GM19351 (cell line): Measurements from ENCODE around the gene CASP2.
"Not testable (repeated sequence)": the region's sequence is repeated elsewhere in the genome, so short reads cannot be mapped to it uniquely, and the experiment has no call there.

Experiments
- ATAC-seq: cut with Tn5 transposase; IDR thresholded peaks from one replicate; pipeline ENCODE4 v1.9.1; 2021; ENCODE audit warnings: mild to moderate bottlenecking, moderate library complexity; ENCODE audit not compliant: unreplicated experiment

The CASP2 gene

GRCh38 chr7:143289888-143290287, 1.7 kb downstream of the CASP2 start:
- ATAC-seq: not testable (repeated sequence)

DNA sequence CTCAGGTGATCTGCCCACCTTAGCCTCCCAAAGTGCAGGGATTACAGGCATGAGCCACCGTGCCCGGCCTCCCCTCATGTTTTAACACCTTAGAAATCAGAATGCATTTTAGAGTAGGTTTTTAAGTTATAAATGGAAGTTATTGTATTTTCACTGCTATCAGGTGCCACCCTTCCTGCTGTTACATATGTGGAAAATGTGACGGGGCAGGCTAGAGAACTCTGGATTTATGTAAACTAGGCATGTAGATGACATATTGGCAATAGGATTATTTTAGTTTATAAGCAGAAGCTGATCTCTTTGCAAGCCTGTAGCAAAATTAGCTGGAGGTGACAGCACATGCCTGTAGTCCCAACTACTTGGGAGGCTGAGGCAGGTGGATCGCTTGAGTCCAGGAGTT, 2.1 kb downstream of the CASP2 start:
- ATAC-seq: no peak

DNA sequence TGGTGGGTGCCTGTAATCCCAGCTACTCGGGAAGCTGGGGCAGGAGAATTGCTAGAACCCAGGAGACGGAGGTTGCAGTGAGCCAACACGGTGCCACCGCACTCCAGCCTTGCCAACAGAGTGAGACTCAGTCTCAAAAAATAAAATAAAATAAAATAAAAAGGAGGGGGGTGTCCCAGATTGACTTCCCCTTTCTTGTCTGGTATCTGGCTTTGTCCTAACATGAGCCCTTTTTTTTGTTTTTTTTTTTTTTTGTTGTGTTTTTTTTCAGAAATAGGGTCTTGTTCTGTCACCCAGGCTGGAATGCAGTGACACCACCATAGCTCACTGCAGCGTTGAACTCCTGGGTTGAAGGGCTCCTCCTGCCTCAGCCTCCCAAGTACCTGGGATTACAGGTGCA, 4.7 kb downstream of the CASP2 start:
- ATAC-seq: no peak

GRCh38 chr7:143295870-143296269, 7.7 kb downstream of the CASP2 start:
- no peak for ATAC-seq

- no peak for ATAC-seq
These were observed 8.5 kb downstream of the CASP2 start for GRCh38 chr7:143296686-143297085.

DNA sequence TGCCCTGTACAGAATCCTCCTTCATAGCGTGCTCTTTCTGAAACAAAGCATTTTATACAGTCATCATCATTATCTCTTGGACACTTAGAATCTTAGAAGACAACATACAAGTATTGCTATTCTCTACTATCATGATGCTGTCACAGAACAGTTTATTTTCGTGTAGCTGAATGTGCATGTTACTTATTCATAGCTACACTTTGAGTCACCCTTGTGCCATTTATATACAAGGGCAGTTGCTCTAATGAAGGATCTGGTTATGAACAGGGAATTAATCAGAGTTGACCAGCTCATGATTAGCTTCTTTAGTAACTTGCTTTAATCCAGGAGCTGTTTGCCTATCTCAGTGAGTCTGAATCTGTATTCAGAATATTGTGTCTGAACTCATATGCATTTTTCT, 11.2 kb downstream of the CASP2 start:
- ATAC-seq: no peak

DNA sequence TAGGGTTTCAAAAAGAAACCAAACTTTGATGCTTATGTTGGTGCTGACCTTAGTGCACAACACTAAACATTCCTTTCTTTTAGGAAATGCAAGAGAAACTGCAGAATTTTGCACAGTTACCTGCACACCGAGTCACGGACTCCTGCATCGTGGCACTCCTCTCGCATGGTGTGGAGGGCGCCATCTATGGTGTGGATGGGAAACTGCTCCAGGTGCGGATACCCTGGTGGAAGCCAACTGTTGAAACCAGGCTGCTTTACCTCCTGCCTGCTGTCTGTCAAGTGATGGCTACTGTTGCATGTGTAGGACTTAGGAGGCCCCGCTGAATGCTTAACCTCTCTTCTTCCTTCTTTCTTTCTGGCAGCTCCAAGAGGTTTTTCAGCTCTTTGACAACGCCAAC, 11.7 kb downstream of the CASP2 start:
- peak; percentile 74 for ATAC-seq

- no peak for ATAC-seq
These were observed 13.1 kb downstream of the CASP2 start for GRCh38 chr7:143300959-143301935.

GRCh38 chr7:143303733-143304132, 15.6 kb downstream of the CASP2 start:
- no peak for ATAC-seq

- ATAC-seq: no peak
These were observed 16.8 kb downstream of the CASP2 start for GRCh38 chr7:143304938-143305337.

- ATAC-seq: peak; percentile 66
These were observed 17.4 kb downstream of the CASP2 start for GRCh38 chr7:143305423-143306070.

DNA sequence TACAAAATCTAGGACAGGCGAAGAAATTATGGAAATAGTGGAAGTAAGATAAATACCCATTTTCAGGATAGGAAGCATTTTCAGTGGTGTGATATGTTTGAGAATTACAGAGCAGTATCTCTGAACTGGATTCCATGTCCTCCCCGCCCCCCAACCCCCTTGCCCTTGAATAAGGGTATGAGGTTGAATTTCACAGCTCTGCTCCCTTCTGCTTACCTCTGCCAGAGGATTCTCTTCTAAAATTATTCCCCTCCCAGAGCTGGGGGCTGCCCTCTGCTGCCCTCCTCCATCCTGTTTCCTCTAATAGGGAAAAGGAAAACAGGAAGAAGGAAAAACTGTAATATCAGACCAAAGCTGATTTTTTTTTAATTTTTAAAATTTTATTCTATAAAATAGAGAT, 20.5 kb downstream of the CASP2 start:
- ATAC-seq: no peak

GRCh38 chr7:143314127-143314526, 26.0 kb downstream of the CASP2 start:
- no peak for ATAC-seq

DNA sequence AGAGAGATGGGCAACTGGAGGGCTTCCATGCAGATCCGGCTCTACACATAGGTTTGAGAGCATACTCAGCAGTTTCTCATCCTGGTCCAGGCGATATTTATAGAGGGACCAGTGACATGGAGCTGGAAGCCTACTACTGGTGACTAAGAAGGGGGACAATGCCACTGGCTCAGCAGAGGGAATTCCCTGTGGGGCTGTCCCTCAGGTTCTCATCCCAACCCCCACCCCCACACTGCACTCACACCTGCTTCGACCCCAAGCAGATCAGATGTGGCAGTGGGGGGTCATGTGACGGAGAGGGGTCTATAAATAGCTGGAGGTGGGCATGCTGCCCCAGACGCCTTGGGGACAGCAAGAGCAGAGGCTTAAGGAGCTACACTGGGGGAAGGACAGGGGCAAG, 27.6 kb downstream of the CASP2 start, which contains the start of gene CLCN1:
Gene CLCN1, plus strand, starts transcription at position 336 of the 400 bp plus-strand sequence. CDS start 102 bp downstream, outside the sequence.
- no peak for ATAC-seq

- ATAC-seq: no peak
These were observed 28.3 kb downstream of the CASP2 start for GRCh38 chr7:143316492-143316891.

DNA sequence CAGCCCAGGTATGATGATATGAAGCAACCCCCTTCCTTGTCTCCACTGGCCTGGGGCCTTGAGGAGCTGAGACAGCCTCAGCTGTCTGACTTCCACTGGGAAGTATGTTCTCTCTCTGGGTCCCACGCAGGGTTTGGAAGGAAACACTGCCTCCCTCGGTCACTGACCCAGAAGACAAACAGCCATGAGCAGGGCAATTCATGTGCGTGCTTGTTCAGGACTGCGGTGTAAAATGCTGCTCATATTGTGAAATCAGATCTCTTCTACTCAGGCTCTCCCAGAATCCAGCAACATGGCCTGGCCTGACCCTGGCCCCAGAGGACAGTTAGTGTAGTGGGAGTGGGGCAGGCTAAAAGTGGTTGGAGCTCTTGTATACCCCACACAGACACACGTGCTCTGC, 30.5 kb downstream of the CASP2 start:
- no peak for ATAC-seq

GRCh38 chr7:143320620-143321019, 32.5 kb downstream of the CASP2 start:
- ATAC-seq: no peak

- ATAC-seq: no peak
These were observed 33.1 kb downstream of the CASP2 start for GRCh38 chr7:143321242-143321641.

GRCh38 chr7:143321734-143322133, 33.6 kb downstream of the CASP2 start:
- no peak for ATAC-seq

DNA sequence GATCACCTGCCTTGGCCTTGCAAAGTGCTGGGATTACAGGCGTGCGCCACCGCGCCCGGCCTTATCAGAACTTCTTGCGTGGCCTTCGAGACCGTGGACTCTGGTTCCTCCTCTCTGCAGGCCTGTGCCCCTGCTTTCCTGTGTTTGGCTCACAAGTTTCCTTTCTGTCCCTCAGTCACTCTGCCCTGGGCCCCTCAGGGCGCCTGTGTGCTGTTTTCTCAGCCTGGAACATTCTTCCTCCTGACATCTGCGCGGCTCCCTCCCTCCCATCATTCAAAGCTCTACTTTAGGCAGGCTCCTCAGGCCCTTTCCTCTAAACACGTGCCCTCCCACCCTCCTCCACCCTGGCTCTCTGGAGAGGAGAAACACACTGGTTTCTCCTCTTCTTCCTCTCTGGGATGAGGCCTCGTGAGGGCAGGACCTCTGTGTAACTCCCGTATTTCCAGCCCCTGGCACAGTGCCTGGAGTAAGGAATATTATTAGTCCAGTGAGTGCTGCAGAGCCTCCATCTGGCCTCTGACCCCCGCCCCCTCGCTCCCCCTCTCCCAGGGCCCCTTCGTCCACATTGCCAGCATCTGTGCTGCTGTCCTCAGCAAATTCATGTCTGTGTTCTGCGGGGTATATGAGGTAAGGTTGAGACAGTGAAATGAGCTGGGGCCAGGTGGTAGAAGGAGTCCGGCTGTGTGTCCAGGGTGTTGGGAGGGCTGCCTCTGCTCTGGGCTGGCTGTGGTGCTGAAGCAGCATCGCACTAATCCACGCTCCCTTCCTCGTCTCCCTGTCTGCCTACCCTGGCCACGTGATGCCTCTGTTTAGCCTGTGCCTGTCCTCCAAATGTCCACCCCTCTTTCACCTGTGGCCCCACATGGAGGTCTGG, 34.8 kb downstream of the CASP2 start:
- no peak for ATAC-seq

GRCh38 chr7:143323653-143324052, 35.5 kb downstream of the CASP2 start:
- no peak for ATAC-seq
